GM12874 (cell line): ENCODE results near the gene ELF1.

ENCODE experiments used
- TF ChIP-seq, protein P1 (sequence below): IDR thresholded peaks from 2 replicates; pipeline ENCODE4 v1.5.1; 2011; ENCODE audit warnings: low read depth, mild to moderate bottlenecking, control low read depth, low read length, moderate library complexity; ENCODE audit not compliant: insufficient read depth

ELF1 gene

DNA sequence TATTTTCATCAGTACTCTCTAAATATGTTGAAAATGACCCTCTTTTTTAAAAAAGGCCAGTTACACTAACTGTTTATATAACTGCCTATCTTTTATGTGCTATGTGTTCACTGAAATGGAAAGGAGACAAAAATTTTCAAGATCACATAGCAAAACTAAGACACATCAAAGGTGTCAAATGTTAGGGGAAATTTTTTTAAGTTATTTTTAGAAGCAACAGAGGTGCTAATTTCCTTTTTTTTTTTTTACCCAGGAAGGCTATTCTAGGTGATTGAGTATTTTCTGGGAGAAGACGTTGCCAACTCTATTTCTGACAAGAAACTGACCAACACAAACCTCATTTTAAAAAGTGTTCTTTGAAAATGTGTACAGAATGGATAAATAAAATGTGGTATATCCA lies 45.7 kb downstream of the ELF1 start:
- TF ChIP-seq, protein P1, sequence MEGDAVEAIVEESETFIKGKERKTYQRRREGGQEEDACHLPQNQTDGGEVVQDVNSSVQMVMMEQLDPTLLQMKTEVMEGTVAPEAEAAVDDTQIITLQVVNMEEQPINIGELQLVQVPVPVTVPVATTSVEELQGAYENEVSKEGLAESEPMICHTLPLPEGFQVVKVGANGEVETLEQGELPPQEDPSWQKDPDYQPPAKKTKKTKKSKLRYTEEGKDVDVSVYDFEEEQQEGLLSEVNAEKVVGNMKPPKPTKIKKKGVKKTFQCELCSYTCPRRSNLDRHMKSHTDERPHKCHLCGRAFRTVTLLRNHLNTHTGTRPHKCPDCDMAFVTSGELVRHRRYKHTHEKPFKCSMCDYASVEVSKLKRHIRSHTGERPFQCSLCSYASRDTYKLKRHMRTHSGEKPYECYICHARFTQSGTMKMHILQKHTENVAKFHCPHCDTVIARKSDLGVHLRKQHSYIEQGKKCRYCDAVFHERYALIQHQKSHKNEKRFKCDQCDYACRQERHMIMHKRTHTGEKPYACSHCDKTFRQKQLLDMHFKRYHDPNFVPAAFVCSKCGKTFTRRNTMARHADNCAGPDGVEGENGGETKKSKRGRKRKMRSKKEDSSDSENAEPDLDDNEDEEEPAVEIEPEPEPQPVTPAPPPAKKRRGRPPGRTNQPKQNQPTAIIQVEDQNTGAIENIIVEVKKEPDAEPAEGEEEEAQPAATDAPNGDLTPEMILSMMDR, result no peak

DNA sequence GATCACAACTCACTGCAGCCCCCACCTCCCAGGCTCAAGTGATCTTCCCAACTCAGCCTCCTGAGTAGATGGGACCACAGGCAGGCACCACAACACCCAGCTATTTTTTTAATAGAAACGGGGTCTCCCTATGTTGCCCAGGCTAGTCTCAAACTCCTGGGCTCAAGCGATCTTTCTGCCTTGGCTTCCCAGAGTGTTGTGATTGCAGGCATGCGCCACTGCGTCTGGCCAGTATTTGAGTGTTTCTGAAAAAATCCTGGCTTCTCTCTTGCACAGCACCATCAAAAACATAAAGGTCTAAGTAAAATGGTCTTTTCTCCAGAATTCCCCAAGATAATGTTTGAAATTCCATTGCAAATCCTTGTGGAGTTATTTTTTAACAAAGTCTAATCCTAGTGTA lies 47.8 kb downstream of the ELF1 start:
- TF ChIP-seq, protein P1, result no peak

DNA sequence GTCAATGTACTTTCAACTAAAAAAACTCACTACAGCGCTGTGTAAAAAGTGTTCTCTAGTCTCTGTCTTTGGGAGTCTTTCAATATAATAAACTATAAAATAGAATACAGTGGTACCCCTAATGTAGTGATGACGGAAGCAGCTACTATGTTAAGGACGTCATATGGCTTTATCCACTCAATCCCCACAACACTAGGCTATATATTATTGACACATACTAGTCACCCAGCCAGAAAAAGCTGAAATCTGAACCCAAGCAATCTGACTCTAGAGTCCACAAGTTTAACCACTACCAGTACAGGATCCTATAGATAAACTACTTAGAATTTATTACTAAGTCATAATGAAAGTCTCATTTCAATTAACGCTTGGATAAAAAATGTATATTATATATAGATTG lies 48.3 kb downstream of the ELF1 start:
- TF ChIP-seq, protein P1, result no peak

DNA sequence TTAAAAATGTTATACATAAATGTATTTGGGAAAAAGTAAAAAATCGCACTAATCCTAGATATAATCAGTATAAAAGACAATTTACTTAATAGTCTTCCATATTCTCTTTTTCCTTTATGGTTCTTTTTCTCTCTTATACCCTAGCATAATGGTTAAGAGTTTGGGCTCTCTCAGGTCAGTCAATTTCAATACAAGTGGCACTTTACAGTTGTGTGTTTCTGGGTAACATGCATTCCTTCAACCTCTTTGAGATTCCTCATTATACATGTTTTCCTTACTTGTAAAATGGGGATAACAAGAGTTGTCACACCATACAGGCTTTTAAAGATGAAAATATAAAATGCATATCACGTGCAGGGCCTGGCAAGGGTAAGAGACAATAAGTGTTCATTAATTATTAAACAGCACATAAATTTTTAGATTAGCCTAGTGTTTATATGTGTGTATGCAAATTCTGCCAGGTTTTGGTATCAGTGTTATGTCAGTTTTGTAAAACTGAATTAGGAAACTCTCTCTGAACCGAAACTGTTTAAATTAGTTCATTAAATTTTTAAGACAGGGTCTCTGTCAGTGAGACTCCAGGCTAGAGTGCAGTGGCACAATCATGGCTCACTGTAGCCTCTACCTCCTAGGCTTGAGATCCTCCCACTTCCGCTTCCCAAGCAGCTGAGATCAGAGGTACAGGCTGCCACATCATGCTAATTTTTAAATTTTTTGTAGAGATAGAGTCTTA lies 49.8 kb downstream of the ELF1 start:
- TF ChIP-seq, protein P1, result no peak

DNA sequence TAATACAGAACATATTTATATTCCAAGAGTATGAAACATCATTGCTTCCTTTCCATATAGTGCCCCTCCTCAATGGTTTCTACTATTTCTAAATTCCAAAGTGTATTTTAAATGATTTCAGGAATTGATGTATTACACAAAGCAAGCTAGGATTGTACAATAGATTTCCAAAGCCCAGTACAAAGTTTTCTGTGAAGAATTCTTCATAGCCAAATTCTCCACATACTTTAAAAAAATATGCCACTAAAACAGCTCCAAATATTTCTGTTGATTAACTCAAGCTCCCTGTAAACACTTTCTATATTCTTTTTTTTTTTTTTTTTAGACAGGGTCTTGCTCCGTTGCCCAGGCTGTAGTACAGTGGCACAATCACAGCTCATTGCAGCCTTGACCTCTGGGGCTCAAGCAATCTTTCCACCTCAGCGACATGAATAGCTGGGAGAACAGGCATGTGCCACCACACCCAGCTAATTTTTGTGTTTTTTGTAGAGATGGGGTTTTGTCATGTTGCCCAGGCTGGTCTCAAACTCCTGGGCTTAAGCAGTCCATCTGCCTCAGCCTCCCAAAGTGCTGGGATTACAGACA lies 50.6 kb downstream of the ELF1 start:
- TF ChIP-seq, protein P1, result no peak

DNA sequence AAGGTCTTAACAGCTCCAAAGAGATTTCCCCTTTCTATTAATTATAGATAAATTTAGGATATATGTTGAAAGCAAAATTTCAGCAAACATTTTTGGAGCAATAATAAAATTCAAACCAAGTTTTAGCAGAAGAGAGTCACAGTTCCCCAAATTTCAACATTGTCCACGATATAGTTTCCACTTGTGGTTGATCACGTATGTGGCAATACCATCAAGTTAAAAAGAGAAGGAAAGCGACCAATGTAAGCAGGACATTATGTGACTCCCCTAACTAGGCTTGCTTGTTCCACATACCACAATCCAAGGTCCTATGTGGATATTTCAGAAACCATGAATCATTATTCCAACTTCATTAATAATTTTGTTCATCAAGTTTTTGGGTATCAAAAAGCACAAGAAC lies 52.8 kb downstream of the ELF1 start:
- TF ChIP-seq, protein P1, result no peak

DNA sequence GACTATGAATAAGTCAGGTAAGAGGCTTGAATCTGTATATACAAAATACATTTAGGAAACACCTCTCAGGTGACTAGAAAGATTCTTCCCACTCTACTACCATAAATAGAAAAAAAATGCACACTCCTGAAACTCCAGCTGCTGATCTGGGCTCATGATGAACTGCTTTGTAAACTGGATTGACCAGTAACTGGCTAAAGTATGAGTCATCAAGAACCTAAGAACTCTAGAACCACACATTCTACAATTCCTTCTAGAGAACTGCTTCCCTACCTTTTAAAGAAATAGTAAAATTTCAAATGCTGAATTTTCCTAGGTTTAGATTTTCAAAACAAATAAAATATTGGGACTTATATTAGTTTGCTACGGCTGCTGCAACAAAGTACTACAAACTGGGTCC lies 55.2 kb downstream of the ELF1 start:
- TF ChIP-seq, protein P1, result no peak
